ENCODE measurements around the gene GNG8.

- TF ChIP-seq POLR2A (IDR thresholded peaks at IDR 0.05; ENCODE audit: low read length) (no peak), GATA1 (IDR thresholded peaks at IDR 0.05; ENCODE audit: low read depth, low read length) (no peak)
Measured at GRCh38 chr19:46608581-46609345, 27.2 kb downstream of the GNG8 start.
